ENCODE measurements around the gene ZNF609. TPM values are rescaled to one million over a fixed set of nuclear protein-coding genes. Genes with fewer than 3 reads are reported as not detected.

Gene ZNF609
- total RNA-seq, 4 donors from 2014 or later = 18.6 to 40.1 (median 23.7) TPM

DNA sequence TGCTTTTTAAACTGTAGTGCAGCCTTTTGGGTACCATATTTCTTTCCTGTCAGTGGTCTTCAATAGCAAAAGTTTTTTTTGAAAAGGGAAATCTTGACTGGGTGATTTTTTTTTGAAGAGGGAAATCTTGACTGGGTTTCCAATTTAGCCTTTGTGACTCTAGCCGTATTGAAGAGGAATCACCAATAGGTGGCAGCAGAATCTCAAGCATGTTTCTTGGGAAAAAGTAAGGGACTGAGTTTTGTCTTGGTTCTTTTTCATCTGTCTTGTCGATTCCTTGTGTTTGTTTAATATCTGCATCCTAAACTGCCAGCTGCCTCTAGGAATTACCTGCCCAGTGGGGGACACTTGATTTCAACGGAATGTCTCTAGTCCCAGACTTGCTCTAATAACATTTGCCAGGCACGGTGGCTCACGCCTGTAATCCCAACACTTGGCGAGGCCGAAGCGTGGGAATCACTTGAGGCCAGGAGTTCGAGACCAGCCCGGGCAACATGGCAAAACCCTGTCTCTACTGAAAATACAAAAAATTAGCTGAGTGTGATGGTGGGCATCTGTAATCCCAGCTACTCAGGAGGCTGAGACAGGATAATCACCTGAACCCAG is 225.9 kb downstream of the ZNF609 start:
- no peaks in the 10 kb centered on the region for H3K27me3 ChIP-seq
- no peak overlapping the region for H3K4me3 ChIP-seq
- 68% methylated on average over 10 of the region's 10 CpGs for WGBS
- H3K9me3 ChIP-seq = no peaks in the 10 kb centered on the region
- DNase-seq (ENCODE audit: low spot score in 2 of 2) = no peak
- H3K36me3 ChIP-seq = peaks cover 86% of the 10 kb centered on the region
- TF ChIP-seq EP300 (IDR thresholded peaks at IDR 0.05) (no peak), POLR2A (IDR thresholded peaks at IDR 0.05) (no peak), POLR2AphosphoS5 (IDR thresholded peaks at IDR 0.05) (no peak)
- TF ChIP-seq, protein P1, sequence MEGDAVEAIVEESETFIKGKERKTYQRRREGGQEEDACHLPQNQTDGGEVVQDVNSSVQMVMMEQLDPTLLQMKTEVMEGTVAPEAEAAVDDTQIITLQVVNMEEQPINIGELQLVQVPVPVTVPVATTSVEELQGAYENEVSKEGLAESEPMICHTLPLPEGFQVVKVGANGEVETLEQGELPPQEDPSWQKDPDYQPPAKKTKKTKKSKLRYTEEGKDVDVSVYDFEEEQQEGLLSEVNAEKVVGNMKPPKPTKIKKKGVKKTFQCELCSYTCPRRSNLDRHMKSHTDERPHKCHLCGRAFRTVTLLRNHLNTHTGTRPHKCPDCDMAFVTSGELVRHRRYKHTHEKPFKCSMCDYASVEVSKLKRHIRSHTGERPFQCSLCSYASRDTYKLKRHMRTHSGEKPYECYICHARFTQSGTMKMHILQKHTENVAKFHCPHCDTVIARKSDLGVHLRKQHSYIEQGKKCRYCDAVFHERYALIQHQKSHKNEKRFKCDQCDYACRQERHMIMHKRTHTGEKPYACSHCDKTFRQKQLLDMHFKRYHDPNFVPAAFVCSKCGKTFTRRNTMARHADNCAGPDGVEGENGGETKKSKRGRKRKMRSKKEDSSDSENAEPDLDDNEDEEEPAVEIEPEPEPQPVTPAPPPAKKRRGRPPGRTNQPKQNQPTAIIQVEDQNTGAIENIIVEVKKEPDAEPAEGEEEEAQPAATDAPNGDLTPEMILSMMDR (IDR thresholded peaks at IDR 0.05) = peak; percentile 57 to 79
- H3K4me1 ChIP-seq = peaks cover 22% of the 10 kb centered on the region
- no peak overlapping the region for H3K27ac ChIP-seq

DNA sequence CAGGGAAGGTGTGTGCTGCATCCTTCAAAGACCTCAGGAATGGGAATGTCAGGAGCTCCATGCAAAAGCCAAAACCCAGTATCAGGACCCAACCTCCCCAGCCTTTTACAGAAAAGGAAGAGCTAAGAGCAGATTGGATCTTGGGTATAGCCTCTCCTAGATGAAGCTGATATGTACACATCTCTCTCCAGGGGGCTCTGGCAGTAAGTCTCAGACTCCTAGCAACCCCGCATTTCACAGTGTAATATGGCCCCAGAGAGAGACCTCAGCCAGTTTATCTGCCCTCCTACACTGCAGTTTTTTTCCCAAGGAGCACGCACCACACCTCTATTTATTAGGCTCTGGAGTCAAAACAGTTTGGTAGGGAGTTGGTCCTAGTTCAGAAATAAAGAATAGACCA is 226.8 kb downstream of the ZNF609 start:
- WGBS = 73% methylated on average over 2 of the region's 2 CpGs
- H3K27me3 ChIP-seq = no peaks in the 10 kb centered on the region
- no peak overlapping the region for H3K27ac ChIP-seq
- TF ChIP-seq EP300 (IDR thresholded peaks at IDR 0.05) (no peak), POLR2AphosphoS5 (IDR thresholded peaks at IDR 0.05) (no peak), POLR2A (IDR thresholded peaks at IDR 0.05) (no peak)
- TF ChIP-seq, protein P1 (IDR thresholded peaks at IDR 0.05) = no peak
- peaks cover 81% of the 10 kb centered on the region for H3K36me3 ChIP-seq
- DNase-seq (ENCODE audit: low spot score in 2 of 2) = no peak
- no peak overlapping the region for H3K4me3 ChIP-seq
- peaks cover 31% of the 10 kb centered on the region for H3K4me1 ChIP-seq
- no peaks in the 10 kb centered on the region for H3K9me3 ChIP-seq

DNA sequence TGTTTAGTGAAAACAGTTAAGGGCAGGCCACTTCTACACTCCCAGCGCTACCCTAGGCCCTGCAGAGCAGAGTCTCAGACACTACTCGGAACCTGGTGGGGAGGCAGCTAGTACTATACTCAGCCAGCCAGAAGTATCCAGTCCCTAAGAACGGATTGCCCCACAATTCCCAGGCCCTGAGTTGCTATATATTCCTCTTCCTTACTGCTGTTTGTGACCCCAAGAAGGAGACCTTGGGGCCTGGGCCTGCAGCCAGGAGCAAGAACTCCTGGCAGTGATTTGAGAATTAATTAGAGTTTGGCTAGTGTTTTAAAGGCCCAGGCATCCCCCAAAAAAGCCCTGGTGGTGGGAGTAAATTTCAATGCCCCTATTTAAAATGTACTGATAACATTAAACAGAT is 227.3 kb downstream of the ZNF609 start:
- DNase-seq (ENCODE audit: low spot score in 2 of 2) = no peak
- Histone ChIP-seq H3K36me3 (peaks cover 76% of the 10 kb centered on the region), H3K4me1 (peaks cover 34% of the 10 kb centered on the region), H3K4me3 (no peak overlapping the region), H3K9me3 (no peaks in the 10 kb centered on the region), H3K27ac (no peak overlapping the region), H3K27me3 (no peaks in the 10 kb centered on the region)
- 43% methylated on average over 3 of the region's 3 CpGs for WGBS
- TF ChIP-seq, protein P1 (IDR thresholded peaks at IDR 0.05) = no peak
- TF ChIP-seq POLR2A (IDR thresholded peaks at IDR 0.05) = no peak
- no peak for TF ChIP-seq POLR2AphosphoS5 (IDR thresholded peaks at IDR 0.05)
- TF ChIP-seq EP300 (IDR thresholded peaks at IDR 0.05) = no peak

DNA sequence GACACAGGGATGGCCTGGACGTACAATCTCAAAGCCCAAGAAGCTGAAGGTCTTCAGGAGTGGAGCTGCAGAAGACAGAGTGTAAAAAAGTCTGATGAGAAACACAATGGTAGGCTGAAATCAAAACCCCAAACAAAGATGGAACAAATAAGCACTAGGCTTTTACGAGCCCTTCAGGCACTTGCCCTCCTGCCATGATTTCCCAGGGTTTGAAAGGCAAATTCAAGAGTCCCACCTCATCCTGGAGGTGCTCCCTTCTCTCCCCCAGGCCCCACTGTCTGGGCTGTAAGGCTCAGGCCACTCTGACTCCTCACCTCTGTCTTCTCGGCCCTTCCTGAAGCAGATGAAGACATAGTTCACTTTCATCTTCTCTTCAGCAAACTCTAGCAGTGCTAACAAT is 228.4 kb downstream of the ZNF609 start:
- H3K4me1 ChIP-seq = peaks cover 44% of the 10 kb centered on the region
- 82% methylated on average over 3 of the region's 3 CpGs for WGBS
- no peak for DNase-seq (ENCODE audit: low spot score in 2 of 2)
- H3K36me3 ChIP-seq = peaks cover 66% of the 10 kb centered on the region
- H3K4me3 ChIP-seq = no peak overlapping the region
- H3K27me3 ChIP-seq = no peaks in the 10 kb centered on the region
- no peaks in the 10 kb centered on the region for H3K9me3 ChIP-seq
- no peak overlapping the region for H3K27ac ChIP-seq
- TF ChIP-seq POLR2A (IDR thresholded peaks at IDR 0.05) (no peak), POLR2AphosphoS5 (IDR thresholded peaks at IDR 0.05) (no peak), EP300 (IDR thresholded peaks at IDR 0.05) (no peak)
- TF ChIP-seq, protein P1 (IDR thresholded peaks at IDR 0.05) = no peak

DNA sequence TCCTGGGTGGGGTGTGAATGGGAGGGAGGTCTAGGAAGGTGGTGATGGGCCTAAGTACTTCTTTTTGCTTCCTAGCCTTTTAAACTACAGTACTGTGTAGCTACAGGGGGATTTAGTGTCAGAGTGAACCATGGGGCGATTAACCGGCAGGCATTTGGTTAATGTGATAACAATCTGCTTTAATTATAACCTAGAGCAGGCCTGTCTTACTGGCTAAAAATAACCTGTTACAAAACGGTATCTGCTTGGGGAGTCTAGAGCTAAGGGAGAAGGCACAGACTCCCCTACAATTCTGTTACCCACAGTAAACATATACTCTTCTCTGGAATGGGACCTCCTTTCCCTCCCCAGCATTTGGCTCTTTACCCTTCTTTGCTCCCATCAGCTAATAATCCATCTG is 229.6 kb downstream of the ZNF609 start:
- Histone ChIP-seq H3K4me3 (no peak overlapping the region), H3K9me3 (no peaks in the 10 kb centered on the region), H3K36me3 (peaks cover 57% of the 10 kb centered on the region), H3K27me3 (no peaks in the 10 kb centered on the region), H3K4me1 (peaks cover 57% of the 10 kb centered on the region), H3K27ac (no peak overlapping the region)
- TF ChIP-seq POLR2AphosphoS5 (IDR thresholded peaks at IDR 0.05) = no peak
- TF ChIP-seq, protein P1 (IDR thresholded peaks at IDR 0.05) = no peak
- TF ChIP-seq POLR2A (IDR thresholded peaks at IDR 0.05) = no peak
- no peak for TF ChIP-seq EP300 (IDR thresholded peaks at IDR 0.05)
- no peak for DNase-seq (ENCODE audit: low spot score in 2 of 2)
- WGBS = 42% methylated on average over 3 of the region's 3 CpGs

All from suprapubic skin (tissue), 4 donors.